ENCODE results near the gene MUC12. TPM values are rescaled to one million over a fixed set of nuclear protein-coding genes. Genes with fewer than 3 reads are reported as not detected.
"Not testable (repeated sequence)": the region's sequence is repeated elsewhere in the genome, so short reads cannot be mapped to it uniquely, and the experiment has no call there.

The MUC12 gene
- total RNA-seq, 1 experiment from 2014 or later = 11.5 TPM

DNA sequence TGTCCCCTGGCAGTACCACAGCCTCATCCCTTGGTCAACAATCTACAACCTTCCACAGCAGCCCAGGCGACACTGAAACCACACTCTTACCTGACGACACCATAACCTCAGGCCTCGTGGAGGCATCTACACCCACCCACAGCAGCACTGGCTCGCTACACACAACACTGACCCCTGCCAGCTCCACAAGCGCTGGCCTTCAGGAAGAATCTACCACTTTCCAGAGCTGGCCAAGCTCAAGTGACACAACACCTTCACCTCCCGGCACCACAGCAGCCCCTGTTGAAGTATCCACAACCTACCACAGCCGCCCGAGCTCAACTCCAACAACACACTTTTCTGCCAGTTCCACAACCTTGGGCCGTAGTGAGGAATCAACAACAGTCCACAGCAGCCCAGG is 30.0 kb downstream of the MUC12 start:
- H3K9me3 ChIP-seq (ENCODE audit: control insufficient read depth, low read depth, low read length); H3K4me2 ChIP-seq (ENCODE audit: insufficient read depth, insufficient read length, low read length); H3K36me3 Mint-ChIP-seq (ENCODE audit: insufficient read depth in 1 of 3, low read depth in 3 of 3); H2BK12ac ChIP-seq (ENCODE audit: insufficient read length, low read depth, low read length); H3K14ac ChIP-seq (ENCODE audit: insufficient read depth, low read length); H3K4me1 ChIP-seq (ENCODE audit: insufficient read depth, low read length); H3K23ac ChIP-seq (ENCODE audit: insufficient read length, low read depth, low read length); H3K79me1 ChIP-seq (ENCODE audit: insufficient read depth, low read depth, low read length, poor library complexity, severe bottlenecking); H3K27ac ChIP-seq (ENCODE audit: insufficient read length, low read depth, low read length); H3K27me3 ChIP-seq (ENCODE audit: insufficient read depth, low read length); H4K91ac ChIP-seq (ENCODE audit: insufficient read length, low read depth, low read length); H2BK20ac ChIP-seq (ENCODE audit: low read depth, low read length, poor library complexity, severe bottlenecking); H2BK5ac ChIP-seq (ENCODE audit: insufficient read length, low read length); H3K4me1 Mint-ChIP-seq; H3K9ac ChIP-seq (ENCODE audit: extremely low read depth, insufficient read length, low read length); H2AK5ac ChIP-seq (ENCODE audit: insufficient read length, low read length); H3K56ac ChIP-seq (ENCODE audit: insufficient read length, low read depth, low read length); H4K8ac ChIP-seq (replicated peaks; ENCODE audit: insufficient read length, low read depth, low read length); H3T11ph ChIP-seq (ENCODE audit: low read length); H2BK15ac ChIP-seq (ENCODE audit: low read depth, low read length); H3K27me3 Mint-ChIP-seq (ENCODE audit: low read depth); H3K4ac ChIP-seq (ENCODE audit: low read depth, low read length); H3K4me3 Mint-ChIP-seq; H3K23me2 ChIP-seq (ENCODE audit: insufficient read length, low read depth, low read length, poor library complexity, severe bottlenecking); H4K5ac ChIP-seq (ENCODE audit: insufficient read length, low read depth, low read length); H2AFZ ChIP-seq (ENCODE audit: low read length); H2BK120ac ChIP-seq (ENCODE audit: low read depth, low read length, poor library complexity, severe bottlenecking); H4K20me1 ChIP-seq (ENCODE audit: control insufficient read depth, insufficient read depth, insufficient read length); H3K79me2 ChIP-seq (ENCODE audit: insufficient read depth, low read length); H3K18ac ChIP-seq (ENCODE audit: insufficient read length, low read depth, low read length); H3K27ac Mint-ChIP-seq; DNase-seq: not testable (repeated sequence)
- H3K9me3 Mint-ChIP-seq = peaks cover 11 to 29% of the 10 kb centered on the region in 2 experiments
- WGBS (ENCODE audit: extremely low coverage, insufficient read length, low lambda C conversion rate) = no CpG with 5 or more reads among the region's 9 CpGs

DNA sequence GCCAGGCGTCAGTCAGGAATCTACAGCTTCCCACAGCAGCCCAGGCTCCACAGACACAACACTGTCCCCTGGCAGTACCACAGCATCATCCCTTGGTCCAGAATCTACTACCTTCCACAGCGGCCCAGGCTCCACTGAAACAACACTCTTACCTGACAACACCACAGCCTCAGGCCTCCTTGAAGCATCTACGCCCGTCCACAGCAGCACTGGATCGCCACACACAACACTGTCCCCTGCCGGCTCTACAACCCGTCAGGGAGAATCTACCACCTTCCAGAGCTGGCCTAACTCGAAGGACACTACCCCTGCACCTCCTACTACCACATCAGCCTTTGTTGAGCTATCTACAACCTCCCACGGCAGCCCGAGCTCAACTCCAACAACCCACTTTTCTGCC is 30.7 kb downstream of the MUC12 start:
- not testable (repeated sequence) for H3K27me3 Mint-ChIP-seq (ENCODE audit: low read depth); H3K18ac ChIP-seq (ENCODE audit: insufficient read length, low read depth, low read length); DNase-seq

More for the DNA sequence above, 30.7 kb downstream of the MUC12 start:
- not testable (repeated sequence) for H3K27me3 ChIP-seq (ENCODE audit: insufficient read depth, low read length); H3K23ac ChIP-seq (ENCODE audit: insufficient read length, low read depth, low read length); H2BK12ac ChIP-seq (ENCODE audit: insufficient read length, low read depth, low read length); H2BK120ac ChIP-seq (ENCODE audit: low read depth, low read length, poor library complexity, severe bottlenecking); H4K8ac ChIP-seq (replicated peaks; ENCODE audit: insufficient read length, low read depth, low read length); H3K4me2 ChIP-seq (ENCODE audit: insufficient read depth, insufficient read length, low read length); H3K14ac ChIP-seq (ENCODE audit: insufficient read depth, low read length); H3K79me2 ChIP-seq (ENCODE audit: insufficient read depth, low read length); H2AK5ac ChIP-seq (ENCODE audit: insufficient read length, low read length); H2BK5ac ChIP-seq (ENCODE audit: insufficient read length, low read length); H3K9me3 ChIP-seq (ENCODE audit: control insufficient read depth, low read depth, low read length); H2BK20ac ChIP-seq (ENCODE audit: low read depth, low read length, poor library complexity, severe bottlenecking); H3K27ac ChIP-seq (ENCODE audit: insufficient read length, low read depth, low read length); H3K79me1 ChIP-seq (ENCODE audit: insufficient read depth, low read depth, low read length, poor library complexity, severe bottlenecking); H4K91ac ChIP-seq (ENCODE audit: insufficient read length, low read depth, low read length); H3K4ac ChIP-seq (ENCODE audit: low read depth, low read length); H3K56ac ChIP-seq (ENCODE audit: insufficient read length, low read depth, low read length); H3T11ph ChIP-seq (ENCODE audit: low read length); H3K36me3 Mint-ChIP-seq (ENCODE audit: insufficient read depth in 1 of 3, low read depth in 3 of 3); H3K4me1 Mint-ChIP-seq; H4K20me1 ChIP-seq (ENCODE audit: control insufficient read depth, insufficient read depth, insufficient read length); H2AFZ ChIP-seq (ENCODE audit: low read length); H2BK15ac ChIP-seq (ENCODE audit: low read depth, low read length); H3K4me3 Mint-ChIP-seq; H3K27ac Mint-ChIP-seq; H3K4me1 ChIP-seq (ENCODE audit: insufficient read depth, low read length); H4K5ac ChIP-seq (ENCODE audit: insufficient read length, low read depth, low read length); H3K23me2 ChIP-seq (ENCODE audit: insufficient read length, low read depth, low read length, poor library complexity, severe bottlenecking); H3K9ac ChIP-seq (ENCODE audit: extremely low read depth, insufficient read length, low read length)
- peaks cover 11 to 27% of the 10 kb centered on the region in 2 experiments for H3K9me3 Mint-ChIP-seq
- WGBS (ENCODE audit: extremely low coverage, insufficient read length, low lambda C conversion rate) = no CpG with 5 or more reads among the region's 10 CpGs

Data from H9 (cell line).